Activated naive CD4-positive, alpha-beta T cell (primary cell): ENCODE measurements around the gene PRAMEF20.
"Not testable (repeated sequence)": the region's sequence is repeated elsewhere in the genome, so short reads cannot be mapped to it uniquely, and the experiment has no call there.

Source experiments
- DNase-seq, 4 experiments: peaks; one replicate each; lab custom pipeline; 2025; lab: John Stamatoyannopoulos, UW

PRAMEF20 gene

GRCh38 chr1:13410150-13410549, at the start of gene PRAMEF20:
Gene PRAMEF20, plus strand, starts transcription at chr1:13410450. Its CDS starts 5,905 bp downstream, at chr1:13416355.
- not testable (repeated sequence) for DNase-seq

GRCh38 chr1:13362364-13362763, 47.9 kb upstream of the PRAMEF20 start:
- DNase-seq = not testable (repeated sequence)

GRCh38 chr1:13364928-13365327, 45.3 kb upstream of the PRAMEF20 start:
- not testable (repeated sequence) for DNase-seq

- not testable (repeated sequence) for DNase-seq
These were observed 43.7 kb upstream of the PRAMEF20 start for GRCh38 chr1:13366536-13366935.

- DNase-seq = not testable (repeated sequence)
These were observed 41.7 kb upstream of the PRAMEF20 start for GRCh38 chr1:13368544-13368943.

GRCh38 chr1:13378983-13379382, 31.3 kb upstream of the PRAMEF20 start:
- DNase-seq = not testable (repeated sequence)

GRCh38 chr1:13380380-13380779, 29.9 kb upstream of the PRAMEF20 start:
- DNase-seq = not testable (repeated sequence)

GRCh38 chr1:13389332-13389731, 20.9 kb upstream of the PRAMEF20 start, which contains the start of gene PRAMEF17:
Gene PRAMEF17, plus strand, starts transcription at chr1:13389632. Its CDS starts 26 bp downstream, at chr1:13389658.
- not testable (repeated sequence) for DNase-seq

GRCh38 chr1:13393004-13393403, 17.2 kb upstream of the PRAMEF20 start:
- DNase-seq = not testable (repeated sequence)

GRCh38 chr1:13394761-13395160, 15.5 kb upstream of the PRAMEF20 start:
- DNase-seq = not testable (repeated sequence)

- DNase-seq = not testable (repeated sequence)
These were observed 14.9 kb upstream of the PRAMEF20 start for GRCh38 chr1:13395311-13395710.

- no peak for DNase-seq
These were observed 2.4 kb upstream of the PRAMEF20 start for GRCh38 chr1:13407811-13408210.

GRCh38 chr1:13430495-13430894, 20.2 kb downstream of the PRAMEF20 start:
- no peak for DNase-seq

- no peak for DNase-seq
These were observed 22.0 kb downstream of the PRAMEF20 start for GRCh38 chr1:13432251-13432650.

GRCh38 chr1:13433694-13434358, 23.6 kb downstream of the PRAMEF20 start:
- not testable (repeated sequence) for DNase-seq

- no peak for DNase-seq
These were observed 25.2 kb downstream of the PRAMEF20 start for GRCh38 chr1:13435458-13435857.

GRCh38 chr1:13439104-13439783, 29.0 kb downstream of the PRAMEF20 start:
- not testable (repeated sequence) for DNase-seq

GRCh38 chr1:13443335-13443979, 33.2 kb downstream of the PRAMEF20 start:
- DNase-seq = no peak

GRCh38 chr1:13450204-13450603, 40.0 kb downstream of the PRAMEF20 start:
- no peak for DNase-seq

- no peak for DNase-seq
These were observed 41.2 kb downstream of the PRAMEF20 start for GRCh38 chr1:13451399-13451965.

GRCh38 chr1:13456904-13457532, 46.8 kb downstream of the PRAMEF20 start:
- DNase-seq = no peak

GRCh38 chr1:13461977-13462376, 51.7 kb downstream of the PRAMEF20 start:
- DNase-seq = no peak
